SK-N-SH (cell line): ENCODE data around the gene COMT.

Experiments
- POLR2AphosphoS5 ChIP-seq: IDR thresholded peaks from 2 replicates; pipeline ENCODE4 v1.6.1; 2012; ENCODE audit warnings: low read depth, low read length
- RCOR1 ChIP-seq: fragments of 150-350 bp; IDR thresholded peaks from 2 replicates; pipeline ENCODE4 v1.6.1; 2017; ENCODE audit warnings: antibody characterized with exemption, low read length
- TAF1 ChIP-seq: IDR thresholded peaks from 2 replicates; pipeline ENCODE4 v1.6.1; 2012; ENCODE audit warnings: low read depth, mild to moderate bottlenecking, low read length, moderate library complexity, borderline replicate concordance

- TF ChIP-seq TAF1 (no peak), POLR2AphosphoS5 (no peak), RCOR1 (no peak)
Observed at GRCh38 chr22:20013382-20013871, 71.9 kb downstream of the COMT start.
